HG03432 (cell line): Measurements from ENCODE around the gene ANO1.

Experiments used
- ATAC-seq: cut with Tn5 transposase; IDR thresholded peaks from one replicate; pipeline ENCODE4 v1.9.1; 2021; ENCODE audit warnings: mild to moderate bottlenecking, moderate library complexity; ENCODE audit not compliant: unreplicated experiment

ANO1 gene

GRCh38 chr11:70072461-70072860 is 5.7 kb upstream of the ANO1 start:
- ATAC-seq, result no peak

- no peak for ATAC-seq
These were observed 5.0 kb upstream of the ANO1 start for GRCh38 chr11:70072861-70073755.

GRCh38 chr11:70073871-70074371 is 4.2 kb upstream of the ANO1 start:
- no peak for ATAC-seq

- ATAC-seq, result no peak
These were observed 3.4 kb upstream of the ANO1 start for GRCh38 chr11:70074746-70075145.

- ATAC-seq, result no peak
These were observed 2.3 kb upstream of the ANO1 start for GRCh38 chr11:70075836-70076235.

- ATAC-seq, result no peak
These were observed 1.6 kb upstream of the ANO1 start for GRCh38 chr11:70076461-70076931.

GRCh38 chr11:70077411-70078094 is 564 bp upstream of the ANO1 start:
- ATAC-seq, result no peak

GRCh38 chr11:70078781-70079616 is 882 bp downstream of the ANO1 start:
- no peak for ATAC-seq

- no peak for ATAC-seq
These were observed 1.6 kb downstream of the ANO1 start for GRCh38 chr11:70079691-70080090.

- no peak for ATAC-seq
These were observed 2.6 kb downstream of the ANO1 start for GRCh38 chr11:70080763-70081162.

GRCh38 chr11:70082829-70083228 is 4.7 kb downstream of the ANO1 start:
- ATAC-seq, result no peak

GRCh38 chr11:70084046-70084984 is 6.2 kb downstream of the ANO1 start:
- ATAC-seq, result no peak

GRCh38 chr11:70085815-70086769 is 8.0 kb downstream of the ANO1 start:
- ATAC-seq, result no peak

GRCh38 chr11:70087446-70088167 is 9.5 kb downstream of the ANO1 start:
- ATAC-seq, result no peak

GRCh38 chr11:70088735-70089250 is 10.7 kb downstream of the ANO1 start:
- ATAC-seq, result no peak

GRCh38 chr11:70089631-70090030 is 11.5 kb downstream of the ANO1 start:
- ATAC-seq, result no peak

GRCh38 chr11:70090961-70091381 is 12.9 kb downstream of the ANO1 start:
- ATAC-seq, result no peak

- ATAC-seq, result no peak
These were observed 13.5 kb downstream of the ANO1 start for GRCh38 chr11:70091638-70092037.
